Neural crest cell (in vitro differentiated cells): ENCODE data around the gene CRISPLD2. TPM values are rescaled to one million over a fixed set of nuclear protein-coding genes. Genes with fewer than 3 reads are reported as not detected.

ENCODE experiments used
- DNase-seq: peaks from one replicate; pipeline ENCODE4 v3.0.0; 2021; ENCODE audit warnings: low read depth, mixed read lengths, low spot score
- H3K27ac Mint-ChIP-seq: one replicate; pipeline ENCODE4 v1.8.0; 2021; ENCODE audit warnings: mild to moderate bottlenecking, mixed read lengths; ENCODE audit not compliant: unreplicated experiment
- H3K27me3 Mint-ChIP-seq: 2 replicates; pipeline ENCODE4 v1.8.0; 2021; ENCODE audit warnings: low read depth, mild to moderate bottlenecking, mixed read lengths
- H3K36me3 Mint-ChIP-seq: 2 replicates; pipeline ENCODE4 v1.8.0; 2021; ENCODE audit warnings: low read depth, mild to moderate bottlenecking, mixed read lengths
- H3K4me1 Mint-ChIP-seq: 2 replicates; pipeline ENCODE4 v1.8.0; 2021; ENCODE audit warnings: mixed read lengths
- H3K4me3 Mint-ChIP-seq: one replicate; pipeline ENCODE4 v1.8.0; 2021; ENCODE audit warnings: mild to moderate bottlenecking, mixed read lengths
- H3K9me3 Mint-ChIP-seq: 2 replicates; pipeline ENCODE4 v1.8.0; 2021; ENCODE audit warnings: mixed read lengths
- CTCF ChIP-seq: fragments of 200-600 bp; sonication (generic); conservative IDR thresholded peaks from 2 replicates; pipeline ENCODE4 v1.5.0; 2021; ENCODE audit warnings: antibody characterized with exemption, mild to moderate bottlenecking
- total RNA-seq: library from RNA; stranded (reverse); gene quantifications from 2 replicates; pipeline ENCODE4 v1.2.1, GENCODE V29; 2021

CRISPLD2 gene
- total RNA-seq, 1 donor from 2014 or later: 0.61 TPM

DNA sequence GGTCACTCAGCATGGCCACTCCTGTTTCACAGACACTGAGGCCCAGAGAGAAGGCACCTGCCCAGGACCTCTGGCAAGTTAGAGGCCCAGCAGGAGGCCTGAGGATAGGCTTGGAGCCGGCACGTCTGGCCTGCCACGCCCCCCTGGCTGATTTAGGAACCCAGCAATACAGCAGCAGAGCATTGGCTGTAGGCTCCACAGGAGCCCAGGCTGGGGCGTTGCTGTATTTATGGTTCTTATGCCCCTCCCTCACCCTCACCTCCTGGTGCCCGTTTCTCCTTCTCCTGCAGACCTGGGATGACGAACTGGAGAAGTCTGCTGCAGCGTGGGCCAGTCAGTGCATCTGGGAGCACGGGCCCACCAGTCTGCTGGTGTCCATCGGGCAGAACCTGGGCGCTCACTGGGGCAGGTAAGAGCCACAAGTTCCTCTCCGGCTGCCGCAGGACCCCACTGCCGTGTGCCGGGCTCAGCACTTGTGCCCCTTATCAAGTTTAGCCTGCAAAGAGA is 25.8 kb downstream of the CRISPLD2 start:
- DNase-seq: no peak
- H3K4me3 Mint-ChIP-seq: no peak overlapping the region
- peaks cover 46% of the 10 kb centered on the region for H3K4me1 Mint-ChIP-seq
- no peaks in the 10 kb centered on the region for H3K9me3 Mint-ChIP-seq
- H3K27ac Mint-ChIP-seq: no peak overlapping the region
- H3K27me3 Mint-ChIP-seq: peaks cover 54% of the 10 kb centered on the region
- TF ChIP-seq CTCF: no peak
- no peaks in the 10 kb centered on the region for H3K36me3 Mint-ChIP-seq

- Mint-ChIP-seq H3K9me3 (no peaks in the 10 kb centered on the region), H3K27me3 (peaks cover 33% of the 10 kb centered on the region), H3K36me3 (no peaks in the 10 kb centered on the region), H3K4me3 (no peak overlapping the region), H3K27ac (no peak overlapping the region), H3K4me1 (peaks cover 31% of the 10 kb centered on the region)
- no peak for TF ChIP-seq CTCF
- DNase-seq: no peak
Observed at GRCh38 chr16:84847564-84848355, 28.0 kb downstream of the CRISPLD2 start.

DNA sequence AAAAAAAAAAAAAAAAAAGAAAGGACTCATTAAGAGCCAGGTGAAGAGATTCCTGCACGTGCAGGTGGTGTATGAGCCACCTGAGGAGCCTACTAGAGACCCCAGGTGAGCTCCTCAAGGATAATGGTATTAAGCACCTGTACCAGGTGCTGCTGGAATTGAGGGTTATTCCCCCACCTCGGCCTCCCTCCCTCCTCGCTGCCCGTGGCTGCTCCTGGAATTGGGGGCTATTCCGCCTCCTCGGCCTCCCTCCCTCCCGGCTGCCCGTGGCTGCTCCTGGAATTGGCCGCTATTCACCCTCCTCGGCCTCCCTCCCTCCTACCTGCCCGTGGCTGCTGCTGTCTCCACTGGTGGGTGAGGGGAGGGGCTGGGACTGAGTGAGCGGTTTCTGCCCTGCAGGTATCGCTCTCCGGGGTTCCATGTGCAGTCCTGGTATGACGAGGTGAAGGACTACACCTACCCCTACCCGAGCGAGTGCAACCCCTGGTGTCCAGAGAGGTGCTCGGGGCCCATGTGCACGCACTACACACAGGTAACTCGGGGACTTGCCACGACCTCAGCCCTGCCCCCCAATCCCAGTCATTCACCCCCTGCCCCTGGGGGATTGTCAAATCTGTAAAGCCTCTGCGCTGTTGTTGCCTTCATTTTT is 29.3 kb downstream of the CRISPLD2 start:
- peaks cover 19% of the 10 kb centered on the region for H3K27me3 Mint-ChIP-seq
- H3K4me3 Mint-ChIP-seq: no peak overlapping the region
- DNase-seq: no peak
- no peak overlapping the region for H3K27ac Mint-ChIP-seq
- peaks cover 18% of the 10 kb centered on the region for H3K4me1 Mint-ChIP-seq
- TF ChIP-seq CTCF: no peak
- no peaks in the 10 kb centered on the region for H3K36me3 Mint-ChIP-seq
- H3K9me3 Mint-ChIP-seq: no peaks in the 10 kb centered on the region

DNA sequence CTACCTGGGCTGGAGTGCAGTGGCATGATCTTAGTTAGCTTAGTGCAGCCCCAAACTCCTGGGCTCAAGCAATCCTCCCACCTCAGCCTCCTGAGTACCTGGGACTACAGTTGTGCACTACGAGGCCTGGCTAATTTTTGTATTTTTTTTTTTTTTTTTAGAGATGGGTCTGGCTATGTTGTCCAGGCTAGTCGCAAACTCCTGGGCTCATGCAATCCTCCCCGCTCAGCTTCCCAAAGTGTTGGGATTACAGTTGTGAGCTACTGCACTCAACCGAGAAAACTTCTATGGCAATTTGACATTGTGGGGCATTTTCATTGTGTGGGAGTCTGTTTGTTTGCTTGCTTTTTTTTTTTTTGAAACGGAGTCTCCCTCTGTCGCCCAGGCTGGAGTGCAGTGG is 30.0 kb downstream of the CRISPLD2 start:
- no peaks in the 10 kb centered on the region for H3K9me3 Mint-ChIP-seq
- no peak for TF ChIP-seq CTCF
- H3K4me3 Mint-ChIP-seq: no peak overlapping the region

GRCh38 chr16:84850714-84851113 is 30.9 kb downstream of the CRISPLD2 start:
- Mint-ChIP-seq H3K9me3 (no peaks in the 10 kb centered on the region), H3K27ac (no peak overlapping the region), H3K4me1 (peaks cover 11% of the 10 kb centered on the region)

More for the DNA sequence above, 30.0 kb downstream of the CRISPLD2 start:
- peaks cover 11% of the 10 kb centered on the region for H3K4me1 Mint-ChIP-seq
- H3K36me3 Mint-ChIP-seq: no peaks in the 10 kb centered on the region
- peaks cover 13% of the 10 kb centered on the region for H3K27me3 Mint-ChIP-seq
- DNase-seq: no peak
- no peak overlapping the region for H3K27ac Mint-ChIP-seq

More at GRCh38 chr16:84850714-84851113, 30.9 kb downstream of the CRISPLD2 start:
- Mint-ChIP-seq H3K27me3 (peaks cover 11% of the 10 kb centered on the region), H3K36me3 (no peaks in the 10 kb centered on the region), H3K4me3 (no peak overlapping the region)
- no peak for DNase-seq
- TF ChIP-seq CTCF: no peak
